A673 (cell line): ENCODE measurements around the gene GOLGA6L2. TPM values are rescaled to one million over a fixed set of nuclear protein-coding genes. Genes with fewer than 3 reads are reported as not detected.
"Not testable (repeated sequence)": the region's sequence is repeated elsewhere in the genome, so short reads cannot be mapped to it uniquely, and the experiment has no call there.

Source experiments
- BruUV-seq: library from RNA; stranded (reverse); fragments of 400-500 nt; replicated peaks from 2 replicates; lab custom pipeline; 2021; lab: Mats Ljungman, UMichigan
- CTCF ChIA-PET: fragments of 300-600 bp; sonication (Branson Sonifier 250); formaldehyde crosslinking; loops from one replicate; lab custom pipeline; 2022; ENCODE audit warnings: antibody characterized with exemption; lab: Charles Lee
- POLR2A ChIA-PET: fragments of 300-600 bp; sonication (Branson Sonifier 250); formaldehyde crosslinking; loops from one replicate; lab custom pipeline; 2022; ENCODE audit warnings: antibody characterized with exemption; ENCODE audit not compliant: low non-redundant PET; lab: Charles Lee
- DNase-seq: peaks from one replicate; pipeline ENCODE4 v3.0.0-alpha.2; 2015; ENCODE audit warnings: low spot score
- H3K27ac ChIP-seq: fragments of 200-600 bp; sonication (generic); 2 replicates; pipeline ENCODE4 v1.5.1; 2016; ENCODE audit warnings: mixed run types, low read depth, mild to moderate bottlenecking, mixed read lengths, antibody characterized with exemption, low read length; ENCODE audit not compliant: poor library complexity, severe bottlenecking
- H3K27me3 ChIP-seq: fragments of 200-600 bp; sonication (generic); replicated peaks from 2 replicates; pipeline ENCODE4 v1.6.1; 2017; ENCODE audit warnings: mixed run types, low read depth, mild to moderate bottlenecking, mixed read lengths, antibody characterized with exemption, low read length; ENCODE audit not compliant: insufficient read depth, poor library complexity
- H3K36me3 ChIP-seq: fragments of 200-600 bp; sonication (generic); 2 replicates; pipeline ENCODE4 v1.6.1; 2016; ENCODE audit warnings: mixed run types, mild to moderate bottlenecking, mixed read lengths, antibody characterized with exemption, low read length; ENCODE audit not compliant: insufficient read depth, poor library complexity, severe bottlenecking
- H3K4me1 ChIP-seq: fragments of 200-600 bp; sonication (generic); 2 replicates; pipeline ENCODE4 v1.6.1; 2017; ENCODE audit warnings: mixed run types, mild to moderate bottlenecking, mixed read lengths, antibody characterized with exemption, low read length; ENCODE audit not compliant: insufficient read depth, poor library complexity, severe bottlenecking
- H3K4me3 ChIP-seq: fragments of 200-600 bp; sonication (generic); 2 replicates; pipeline ENCODE4 v1.5.1; 2016; ENCODE audit warnings: low read depth, mixed run types, mild to moderate bottlenecking, mixed read lengths, low read length; ENCODE audit not compliant: poor library complexity, severe bottlenecking
- H3K9me3 ChIP-seq: fragments of 200-600 bp; sonication (generic); 2 replicates; pipeline ENCODE4 v1.6.1; 2016; ENCODE audit warnings: mixed run types, low read depth, mild to moderate bottlenecking, mixed read lengths, antibody characterized with exemption, low read length; ENCODE audit not compliant: poor library complexity, severe bottlenecking
- EZH2 ChIP-seq: fragments of 200-600 bp; sonication (generic); IDR thresholded peaks from 2 replicates; pipeline ENCODE4 v1.6.1; 2017; ENCODE audit warnings: borderline replicate concordance, low read depth, mild to moderate bottlenecking, mixed read lengths, antibody characterized with exemption, low read length; ENCODE audit not compliant: poor library complexity, severe bottlenecking
- intact Hi-C: fragments of 100-400 bp; cut with micrococcal nuclease; formaldehyde crosslinking; loops from one replicate; pipeline ENCODE4 v1.10.0; 2022; ENCODE audit not compliant: unreplicated experiment
- total RNA-seq: library from RNA; stranded (reverse); gene quantifications from 2 replicates; pipeline ENCODE4 v1.2.3, GENCODE V29; 2021
- TF ChIP-seq, protein P1 (sequence below): fragments of 300-800, 200-600 bp; sonication (generic); conservative IDR thresholded peaks from 2 replicates; pipeline ENCODE4 v1.5.1; 2017; ENCODE audit warnings: low read depth, mild to moderate bottlenecking, antibody characterized with exemption, low read length, moderate library complexity, mixed read lengths

Gene GOLGA6L2
- total RNA-seq, 1 experiment from 2014 or later = not detected

DNA sequence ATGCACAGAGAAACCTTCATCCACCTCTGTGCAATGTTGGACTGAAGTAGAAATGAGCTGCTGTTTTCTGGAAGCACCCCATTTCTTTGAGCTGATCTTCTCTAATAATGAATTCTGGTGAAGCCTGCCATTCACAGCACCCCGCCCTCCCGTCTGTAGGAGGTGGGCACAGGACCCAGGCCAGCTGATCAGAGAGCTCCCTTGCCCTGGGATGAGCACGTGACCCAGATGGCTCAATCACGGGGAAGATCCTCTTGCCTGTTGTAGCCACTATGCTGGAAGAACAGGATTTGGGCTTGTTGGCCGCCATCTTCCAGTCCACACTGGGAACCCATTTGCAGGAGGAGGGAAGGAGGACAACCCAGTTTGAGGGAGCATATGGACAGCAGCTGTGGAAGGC lies 44.5 kb downstream of the GOLGA6L2 start:
- Histone ChIP-seq H3K27me3 (no peaks in the 10 kb centered on the region), H3K4me3 (no peak overlapping the region), H3K36me3 (no peaks in the 10 kb centered on the region), H3K9me3 (no peaks in the 10 kb centered on the region), H3K4me1 (no peaks in the 10 kb centered on the region), H3K27ac (no peak overlapping the region)
- BruUV-seq = no TSS peak
- POLR2A ChIA-PET = no interaction called here
- intact Hi-C loops = no loop called here
- no peak for DNase-seq
- TF ChIP-seq, protein P1, sequence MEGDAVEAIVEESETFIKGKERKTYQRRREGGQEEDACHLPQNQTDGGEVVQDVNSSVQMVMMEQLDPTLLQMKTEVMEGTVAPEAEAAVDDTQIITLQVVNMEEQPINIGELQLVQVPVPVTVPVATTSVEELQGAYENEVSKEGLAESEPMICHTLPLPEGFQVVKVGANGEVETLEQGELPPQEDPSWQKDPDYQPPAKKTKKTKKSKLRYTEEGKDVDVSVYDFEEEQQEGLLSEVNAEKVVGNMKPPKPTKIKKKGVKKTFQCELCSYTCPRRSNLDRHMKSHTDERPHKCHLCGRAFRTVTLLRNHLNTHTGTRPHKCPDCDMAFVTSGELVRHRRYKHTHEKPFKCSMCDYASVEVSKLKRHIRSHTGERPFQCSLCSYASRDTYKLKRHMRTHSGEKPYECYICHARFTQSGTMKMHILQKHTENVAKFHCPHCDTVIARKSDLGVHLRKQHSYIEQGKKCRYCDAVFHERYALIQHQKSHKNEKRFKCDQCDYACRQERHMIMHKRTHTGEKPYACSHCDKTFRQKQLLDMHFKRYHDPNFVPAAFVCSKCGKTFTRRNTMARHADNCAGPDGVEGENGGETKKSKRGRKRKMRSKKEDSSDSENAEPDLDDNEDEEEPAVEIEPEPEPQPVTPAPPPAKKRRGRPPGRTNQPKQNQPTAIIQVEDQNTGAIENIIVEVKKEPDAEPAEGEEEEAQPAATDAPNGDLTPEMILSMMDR = no peak
- no peak for TF ChIP-seq EZH2
- CTCF ChIA-PET = no interaction called here

DNA sequence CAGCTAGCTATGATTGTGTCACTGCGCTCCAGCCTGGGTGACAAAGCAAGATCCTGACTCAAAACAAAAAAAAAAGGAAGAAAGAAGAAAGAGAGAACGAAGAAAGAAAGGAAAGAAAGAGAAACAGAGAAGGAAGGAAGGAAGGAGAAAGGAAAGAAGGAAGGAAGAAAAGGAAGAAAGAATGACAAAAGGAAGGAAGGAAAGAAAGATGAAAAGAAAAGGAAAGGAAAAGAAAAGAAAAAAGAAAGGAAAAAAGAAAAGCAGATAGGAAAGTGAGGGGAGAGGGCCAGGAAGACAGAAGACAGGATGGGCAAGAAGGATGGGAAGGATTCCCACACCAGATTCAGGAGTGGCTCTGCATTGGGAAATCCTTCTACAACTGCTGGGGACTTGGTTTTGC lies 44.9 kb downstream of the GOLGA6L2 start:
- POLR2A ChIA-PET = no interaction called here
- no peaks in the 10 kb centered on the region for H3K4me1 ChIP-seq
- no peak overlapping the region for H3K4me3 ChIP-seq
- H3K9me3 ChIP-seq = no peaks in the 10 kb centered on the region
- no peaks in the 10 kb centered on the region for H3K27me3 ChIP-seq
- CTCF ChIA-PET = no interaction called here
- intact Hi-C loops = no loop called here
- no TSS peak for BruUV-seq
- H3K27ac ChIP-seq = no peak overlapping the region
- no peaks in the 10 kb centered on the region for H3K36me3 ChIP-seq
- no peak for TF ChIP-seq EZH2
- TF ChIP-seq, protein P1 = no peak
- no peak for DNase-seq

GRCh38 chr15:23401627-23402026 lies 45.4 kb downstream of the GOLGA6L2 start:
- intact Hi-C loops = no loop called here
- BruUV-seq = no TSS peak
- CTCF ChIA-PET = no interaction called here

DNA sequence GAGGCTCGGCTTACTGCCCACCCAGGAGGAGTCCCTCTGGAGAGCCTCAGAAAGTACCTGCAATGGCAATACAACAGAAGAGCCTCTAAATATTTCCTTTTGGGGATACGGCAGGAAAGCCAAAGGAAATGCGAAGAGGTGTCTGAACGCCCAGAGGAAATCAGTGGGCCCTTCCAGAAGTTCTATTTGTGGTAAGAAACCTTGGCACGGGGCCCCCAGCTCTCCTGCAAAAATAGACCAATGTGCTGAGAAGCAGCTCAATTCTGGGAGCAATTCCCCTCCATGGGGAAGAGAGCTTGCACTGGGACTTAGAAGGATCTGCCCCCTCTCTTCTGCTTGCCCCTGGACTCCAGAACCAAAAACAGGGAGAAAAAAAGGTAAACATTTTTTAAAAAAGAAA lies 47.8 kb downstream of the GOLGA6L2 start:
- H3K36me3 ChIP-seq, H3K27me3 ChIP-seq, POLR2A ChIA-PET, H3K27ac ChIP-seq, H3K4me1 ChIP-seq, DNase-seq, H3K4me3 ChIP-seq, BruUV-seq, intact Hi-C loops, CTCF ChIA-PET, H3K9me3 ChIP-seq: not testable (repeated sequence)

More at GRCh38 chr15:23401627-23402026, 45.4 kb downstream of the GOLGA6L2 start:
- Histone ChIP-seq H3K4me1 (no peaks in the 10 kb centered on the region), H3K9me3 (no peaks in the 10 kb centered on the region), H3K27me3 (no peaks in the 10 kb centered on the region), H3K36me3 (no peaks in the 10 kb centered on the region), H3K4me3 (no peak overlapping the region), H3K27ac (no peak overlapping the region)
- DNase-seq = no peak
- POLR2A ChIA-PET = no interaction called here
- TF ChIP-seq EZH2 = no peak
- TF ChIP-seq, protein P1 = no peak

DNA sequence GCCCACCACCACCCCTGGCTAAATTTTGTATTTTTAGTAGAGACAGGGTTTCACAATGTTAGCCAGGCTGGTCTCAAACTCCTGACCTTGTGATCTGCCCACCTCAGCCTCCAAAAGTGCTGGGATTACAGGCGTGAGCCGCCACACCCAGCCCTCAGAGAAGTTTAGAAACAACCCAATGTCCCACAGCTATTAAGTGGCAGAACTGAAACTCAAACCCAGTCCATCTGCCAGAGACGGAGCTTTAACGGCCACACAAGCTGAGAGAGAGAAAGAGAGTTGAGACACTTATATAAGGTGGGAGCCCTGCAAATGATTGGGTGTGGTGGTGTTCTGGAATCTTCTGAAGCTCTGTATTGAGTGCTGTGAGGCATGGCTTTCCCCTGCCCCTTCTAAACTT lies 48.7 kb downstream of the GOLGA6L2 start:
- H3K9me3 ChIP-seq, intact Hi-C loops, H3K4me3 ChIP-seq, H3K27ac ChIP-seq, CTCF ChIA-PET, H3K27me3 ChIP-seq, BruUV-seq, H3K36me3 ChIP-seq, POLR2A ChIA-PET, DNase-seq, H3K4me1 ChIP-seq: not testable (repeated sequence)
